AG04449 (cell line): ENCODE results near the gene KLHL15.

ENCODE experiments used
- CTCF ChIA-PET: fragments of 350-600 bp; formaldehyde crosslinking; extraction: SDS; loops from one replicate; lab custom pipeline; 2021; ENCODE audit warnings: antibody characterized with exemption; lab: Yijun Ruan, JAX
- POLR2A ChIA-PET: fragments of 400-600, 350-600 bp; formaldehyde crosslinking; extraction: SDS; loops from one replicate; lab custom pipeline; 2020; ENCODE audit warnings: antibody characterized with exemption, inconsistent platforms; lab: Yijun Ruan, JAX
- DNase-seq: peaks from one replicate; pipeline ENCODE4 v3.0.0-alpha.2; 2010; ENCODE audit warnings: low read depth, low spot score
- H3K4me3 ChIP-seq: 2 replicates; pipeline ENCODE4 v1.5.1; 2011; ENCODE audit warnings: low read depth, mild to moderate bottlenecking, control low read depth, low read length
- CTCF ChIP-seq: IDR thresholded peaks from one replicate; pipeline ENCODE4 v1.5.1; 2011; ENCODE audit warnings: mild to moderate bottlenecking, moderate library complexity, low read length, control low read depth, inconsistent platforms; ENCODE audit not compliant: insufficient read depth; ENCODE audit errors: missing control alignments

KLHL15 gene

DNA sequence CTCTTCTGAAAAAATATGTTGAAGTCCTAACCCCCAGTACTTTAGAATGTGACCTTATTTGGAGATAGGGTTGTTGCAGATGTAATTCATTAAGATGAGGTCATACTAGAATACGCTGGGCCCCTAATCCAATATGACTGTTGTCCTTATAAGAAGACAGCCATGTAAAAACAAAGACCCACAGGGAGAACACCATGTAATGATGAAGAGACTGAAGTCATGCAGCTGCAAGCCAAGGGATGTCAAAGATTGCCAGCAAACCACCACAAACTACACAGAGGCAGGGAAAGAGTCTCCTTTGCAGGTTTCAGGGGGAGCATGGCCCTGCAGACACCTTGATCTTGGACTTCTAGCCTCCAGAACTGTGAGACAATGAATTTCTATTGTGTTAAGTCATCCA is 81.8 kb downstream of the KLHL15 start:
- ChIA-PET CTCF (no interaction called here), POLR2A (no interaction called here)
- no peak overlapping the region for H3K4me3 ChIP-seq
- TF ChIP-seq CTCF = no peak
- no peak for DNase-seq

GRCh38 chrX:23944234-23944633 is 82.8 kb downstream of the KLHL15 start:
- no peak overlapping the region for H3K4me3 ChIP-seq

DNA sequence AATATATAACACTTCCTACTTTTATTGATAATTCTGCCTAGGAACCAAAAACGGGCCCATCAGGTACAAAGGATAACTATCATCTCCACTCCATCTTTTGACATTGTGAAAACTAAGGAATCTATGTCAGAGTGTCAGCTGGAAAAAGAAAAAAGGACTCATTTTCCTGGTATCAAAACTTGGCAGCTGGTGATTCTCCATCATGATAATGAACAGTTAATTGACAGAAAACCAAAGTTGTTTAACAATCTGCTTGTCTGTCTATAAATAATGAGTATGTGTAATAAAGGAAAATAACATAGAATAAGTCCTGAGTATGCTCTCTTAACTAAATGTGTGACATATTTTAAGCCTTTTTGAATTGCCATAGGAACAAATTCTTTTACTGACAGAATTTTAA is 87.8 kb downstream of the KLHL15 start:
- no peak for DNase-seq
- POLR2A ChIA-PET = no interaction called here
- TF ChIP-seq CTCF = no peak
- CTCF ChIA-PET = no interaction called here
- no peak overlapping the region for H3K4me3 ChIP-seq

More at GRCh38 chrX:23944234-23944633, 82.8 kb downstream of the KLHL15 start:
- CTCF ChIA-PET = no interaction called here
- POLR2A ChIA-PET = no interaction called here
- no peak for TF ChIP-seq CTCF
- DNase-seq = no peak

DNA sequence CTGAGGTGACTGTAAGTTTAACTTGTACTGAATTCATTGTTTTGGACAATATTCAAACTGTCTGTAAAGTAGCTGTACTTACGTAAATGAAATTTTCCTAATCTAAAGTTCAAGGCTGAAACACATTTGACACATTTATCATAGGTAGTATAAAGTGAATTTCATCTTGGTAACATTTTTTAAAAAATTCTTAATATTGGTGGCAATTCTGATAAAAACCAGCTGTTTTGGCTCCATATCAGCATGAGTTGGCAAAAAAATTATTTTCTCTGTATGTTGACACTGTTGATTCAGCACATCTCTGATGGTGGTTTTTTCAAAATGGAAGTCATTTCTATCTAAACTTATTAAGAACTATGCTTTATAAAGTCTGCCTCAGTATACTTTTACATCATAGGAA is 88.3 kb downstream of the KLHL15 start:
- no peak overlapping the region for H3K4me3 ChIP-seq
- DNase-seq = no peak
- CTCF ChIA-PET = interaction anchor here (0.6 kb wide), 1 partner anchor 24 kb away, joined by 3 read pairs; no protein-coding TSS in a partner anchor
- no peak for TF ChIP-seq CTCF
- POLR2A ChIA-PET = no interaction called here

DNA sequence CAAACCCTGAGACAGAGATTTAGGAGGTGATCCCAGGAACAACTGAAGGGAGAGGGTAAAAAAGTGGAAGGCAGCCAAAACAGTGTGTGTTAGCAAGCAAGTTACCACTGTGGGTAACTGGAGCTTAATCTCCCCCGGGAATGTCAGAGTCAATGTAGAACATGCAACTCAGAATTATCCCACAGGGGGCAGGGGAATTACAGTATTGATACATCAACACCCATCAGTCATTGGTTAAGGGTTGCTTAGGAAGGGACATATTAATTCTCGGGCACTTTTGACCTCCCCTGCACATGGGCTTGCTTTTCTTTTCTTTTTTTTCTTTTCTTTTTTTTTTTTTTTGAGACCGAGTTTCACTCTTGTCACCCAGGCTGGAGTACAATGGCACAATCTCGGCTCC is 89.9 kb downstream of the KLHL15 start:
- CTCF ChIA-PET = no interaction called here

DNA sequence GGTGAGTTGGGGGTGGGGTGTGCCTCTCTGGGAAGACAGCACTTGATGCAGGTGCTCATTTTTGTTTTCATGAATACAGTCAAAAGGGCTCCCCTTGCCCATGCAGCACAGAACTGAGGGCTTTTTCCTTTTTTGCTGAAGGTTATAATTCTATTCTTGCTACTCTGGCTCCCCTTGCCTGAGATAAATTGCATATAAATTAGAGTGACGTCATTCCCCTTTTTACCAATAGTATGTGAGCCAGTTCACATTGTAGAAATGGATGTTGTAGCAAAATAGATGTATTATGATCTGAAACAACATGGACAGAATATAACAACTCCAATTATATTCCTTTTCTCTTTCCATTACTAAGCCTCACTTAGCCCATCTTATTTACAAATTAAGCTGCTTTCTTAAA is 90.8 kb downstream of the KLHL15 start:
- TF ChIP-seq CTCF = no peak
- H3K4me3 ChIP-seq = no peak overlapping the region
- ChIA-PET CTCF (no interaction called here), POLR2A (no interaction called here)
- no peak for DNase-seq

More for the DNA sequence above, 89.9 kb downstream of the KLHL15 start:
- no peak for DNase-seq
- no peak overlapping the region for H3K4me3 ChIP-seq
- POLR2A ChIA-PET = no interaction called here
- TF ChIP-seq CTCF = no peak
